H7 (cell line): ENCODE measurements around the gene PIGN. TPM values are rescaled to one million over a fixed set of nuclear protein-coding genes. Genes with fewer than 3 reads are reported as not detected.

Experiments used
- DNase-seq: peaks from one replicate; pipeline ENCODE4 v3.0.0; 2012
- H3K27me3 ChIP-seq: 2 replicates; pipeline ENCODE4 v1.6.0; 2011; ENCODE audit warnings: mild to moderate bottlenecking, low read length; ENCODE audit not compliant: control insufficient read depth, insufficient read depth
- H3K36me3 ChIP-seq: replicated peaks from 2 replicates; pipeline ENCODE4 v1.5.1; 2011; ENCODE audit warnings: low read length; ENCODE audit not compliant: control insufficient read depth, insufficient read depth
- H3K4me3 ChIP-seq: 2 replicates; pipeline ENCODE4 v1.5.1; 2011; ENCODE audit warnings: low read depth, mild to moderate bottlenecking, control low read depth, low read length, moderate library complexity; ENCODE audit not compliant: insufficient read depth
- total RNA-seq: library from RNA; depleted of rRNA; stranded (reverse); fragments of >200 nt; shearing (Covaris generic); gene quantifications from 2 replicates; pipeline ENCODE4 v1.2.3, GENCODE V29; 2014

Gene PIGN
- total RNA-seq, 1 experiment from 2014 or later = 16.2 TPM

DNA sequence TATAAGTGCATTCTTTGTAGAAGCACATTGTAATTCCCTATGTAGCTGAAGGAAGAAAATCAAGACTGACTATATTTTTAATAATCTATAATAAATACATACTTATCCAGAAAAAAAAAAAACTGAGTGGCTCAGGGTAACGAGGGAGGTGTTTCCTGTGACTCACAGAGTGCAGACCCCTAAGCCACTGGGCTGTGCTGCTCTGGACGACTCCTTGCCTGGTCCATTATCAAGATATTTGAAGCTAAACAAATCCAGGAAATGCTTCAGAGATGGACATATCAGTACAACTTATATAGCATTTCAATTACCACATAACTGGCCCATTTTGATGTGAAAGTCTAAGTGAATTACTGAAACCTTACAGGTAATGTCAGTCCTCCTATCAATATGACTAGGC lies 80.6 kb downstream of the PIGN start:
- H3K36me3 ChIP-seq = no peaks in the 10 kb centered on the region; the same call in 1 of the 2 replicates
- H3K4me3 ChIP-seq = no peak overlapping the region
- DNase-seq = no peak
- no peaks in the 10 kb centered on the region for H3K27me3 ChIP-seq

DNA sequence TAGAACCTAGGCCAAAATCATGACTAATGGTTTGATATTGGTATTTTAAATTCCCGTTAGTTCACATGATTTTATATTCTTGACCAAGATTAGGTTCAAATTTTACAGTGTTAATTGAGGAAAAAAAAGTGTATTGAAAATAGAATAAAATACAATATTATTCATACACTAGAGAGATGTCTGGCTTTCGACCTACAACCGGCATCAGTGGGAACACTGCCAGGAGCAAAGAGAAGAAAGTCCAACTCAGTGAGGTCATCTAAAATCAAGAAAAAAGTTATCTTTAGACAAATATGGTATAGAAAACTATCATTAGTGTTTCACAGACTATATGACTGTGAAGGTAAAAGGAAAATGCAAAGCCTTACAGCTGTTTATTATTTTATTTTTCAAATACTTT lies 81.5 kb downstream of the PIGN start:
- DNase-seq = no peak

GRCh38 chr18:62102221-62102620 lies 84.6 kb downstream of the PIGN start:
- H3K27me3 ChIP-seq = no peaks in the 10 kb centered on the region
- no peak for DNase-seq
- H3K36me3 ChIP-seq = no peaks in the 10 kb centered on the region; the same call in 1 of the 2 replicates
- H3K4me3 ChIP-seq = no peak overlapping the region

More for the DNA sequence above, 81.5 kb downstream of the PIGN start:
- Histone ChIP-seq H3K4me3 (no peak overlapping the region), H3K27me3 (no peaks in the 10 kb centered on the region), H3K36me3 (no peaks in the 10 kb centered on the region; the same call in 1 of the 2 replicates)

DNA sequence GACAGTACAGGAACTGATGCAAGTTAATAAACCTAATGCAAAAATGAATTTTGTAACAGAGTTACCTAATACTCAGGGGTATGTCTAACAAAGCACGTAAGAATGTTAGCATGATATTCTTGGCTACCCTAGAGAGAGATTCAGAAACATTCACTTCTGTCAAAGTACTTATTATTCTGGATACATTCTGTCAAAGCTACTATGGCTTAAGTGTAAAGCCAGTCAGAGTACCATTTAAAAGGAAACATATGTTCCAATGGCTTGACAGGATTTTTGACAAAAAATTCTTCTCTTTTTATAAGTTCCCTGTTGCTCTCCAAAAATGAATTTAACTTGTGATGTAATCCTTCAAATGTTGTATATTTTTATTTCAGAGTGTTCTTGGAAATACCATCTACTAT lies 85.5 kb downstream of the PIGN start:
- H3K4me3 ChIP-seq = no peak overlapping the region
- no peak for DNase-seq
- no peaks in the 10 kb centered on the region for H3K27me3 ChIP-seq
- H3K36me3 ChIP-seq = no peaks in the 10 kb centered on the region; the same call in 1 of the 2 replicates

GRCh38 chr18:62098960-62099359 lies 87.9 kb downstream of the PIGN start:
- Histone ChIP-seq H3K4me3 (no peak overlapping the region), H3K27me3 (no peaks in the 10 kb centered on the region), H3K36me3 (no peaks in the 10 kb centered on the region; the same call in 1 of the 2 replicates)
- no peak for DNase-seq

- no peak for DNase-seq
- Histone ChIP-seq H3K36me3 (no peaks in the 10 kb centered on the region; the same call in 1 of the 2 replicates), H3K27me3 (no peaks in the 10 kb centered on the region), H3K4me3 (no peak overlapping the region)
These were observed 89.2 kb downstream of the PIGN start for GRCh38 chr18:62097698-62098097.

- no peak for DNase-seq
- Histone ChIP-seq H3K4me3 (no peak overlapping the region), H3K36me3 (no peaks in the 10 kb centered on the region), H3K27me3 (no peaks in the 10 kb centered on the region)
These were observed 95.3 kb downstream of the PIGN start for GRCh38 chr18:62091487-62092120.

DNA sequence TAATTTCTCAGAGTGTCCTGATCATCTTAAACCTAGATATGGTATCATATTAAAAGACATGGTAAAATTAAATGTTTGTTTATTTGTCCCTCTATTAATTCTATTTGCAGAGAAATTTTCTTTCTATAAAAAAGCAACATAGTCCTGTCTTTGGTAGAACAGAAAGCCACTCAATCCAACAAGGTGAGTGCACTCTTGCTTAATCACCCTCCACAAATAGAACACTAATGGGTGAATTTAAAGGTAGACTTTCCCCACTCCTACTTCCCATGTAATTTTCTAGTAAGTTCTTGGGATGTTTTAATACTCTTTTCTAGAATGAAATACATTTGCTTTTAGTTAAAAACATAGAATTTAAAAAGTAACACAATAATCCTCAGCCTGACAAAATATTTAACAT lies 97.7 kb downstream of the PIGN start:
- H3K4me3 ChIP-seq = no peak overlapping the region
- H3K27me3 ChIP-seq = no peaks in the 10 kb centered on the region
- no peak for DNase-seq
- no peaks in the 10 kb centered on the region for H3K36me3 ChIP-seq

GRCh38 chr18:62088156-62088555 lies 98.7 kb downstream of the PIGN start:
- no peak for DNase-seq
- Histone ChIP-seq H3K27me3 (no peaks in the 10 kb centered on the region), H3K4me3 (no peak overlapping the region), H3K36me3 (no peaks in the 10 kb centered on the region)

- Histone ChIP-seq H3K4me3 (no peak overlapping the region), H3K27me3 (no peaks in the 10 kb centered on the region), H3K36me3 (no peaks in the 10 kb centered on the region)
- no peak for DNase-seq
These were observed 101.1 kb downstream of the PIGN start for GRCh38 chr18:62085756-62086155.

- Histone ChIP-seq H3K36me3 (no peaks in the 10 kb centered on the region), H3K4me3 (no peak overlapping the region), H3K27me3 (no peaks in the 10 kb centered on the region)
- DNase-seq = no peak
These were observed 105.0 kb downstream of the PIGN start for GRCh38 chr18:62081761-62082294.

GRCh38 chr18:62081248-62081647 lies 105.6 kb downstream of the PIGN start:
- no peak overlapping the region for H3K4me3 ChIP-seq
- DNase-seq = no peak
- no peaks in the 10 kb centered on the region for H3K36me3 ChIP-seq
- no peaks in the 10 kb centered on the region for H3K27me3 ChIP-seq

DNA sequence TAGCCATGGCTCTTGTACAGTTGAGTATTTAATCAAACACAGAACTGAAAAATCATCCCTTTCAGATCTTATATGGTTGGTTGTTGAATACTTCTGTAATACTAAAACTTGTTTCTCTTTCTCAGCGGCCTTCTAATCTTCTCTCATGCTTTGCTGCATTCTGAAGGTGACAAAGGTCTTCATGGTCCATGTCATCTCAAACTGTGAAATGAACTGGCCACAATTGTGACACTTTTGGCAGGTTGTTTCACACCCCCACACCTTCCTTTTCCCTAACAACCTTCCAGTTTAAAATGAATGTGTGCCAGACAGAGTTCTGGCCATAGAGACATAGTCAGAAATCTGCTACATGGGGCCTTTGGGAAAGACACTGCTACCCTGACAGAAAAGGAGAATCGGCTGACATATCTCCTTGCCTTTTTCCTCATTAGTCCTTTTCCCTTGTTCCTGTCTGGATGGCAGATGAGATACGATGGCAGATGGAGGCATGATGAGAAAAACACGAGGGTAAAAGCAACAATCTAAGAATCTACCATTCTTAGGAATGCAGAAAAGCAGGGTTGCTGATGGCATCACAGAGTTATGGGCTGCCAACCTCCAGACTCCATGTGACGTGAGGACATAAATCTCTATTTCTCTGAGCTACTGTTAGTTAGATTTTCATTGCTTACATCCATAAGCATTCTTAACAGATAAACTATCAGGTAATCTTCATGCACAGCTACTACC lies 106.5 kb downstream of the PIGN start:
- Histone ChIP-seq H3K27me3 (no peaks in the 10 kb centered on the region), H3K4me3 (no peak overlapping the region), H3K36me3 (no peaks in the 10 kb centered on the region)
- DNase-seq = no peak

DNA sequence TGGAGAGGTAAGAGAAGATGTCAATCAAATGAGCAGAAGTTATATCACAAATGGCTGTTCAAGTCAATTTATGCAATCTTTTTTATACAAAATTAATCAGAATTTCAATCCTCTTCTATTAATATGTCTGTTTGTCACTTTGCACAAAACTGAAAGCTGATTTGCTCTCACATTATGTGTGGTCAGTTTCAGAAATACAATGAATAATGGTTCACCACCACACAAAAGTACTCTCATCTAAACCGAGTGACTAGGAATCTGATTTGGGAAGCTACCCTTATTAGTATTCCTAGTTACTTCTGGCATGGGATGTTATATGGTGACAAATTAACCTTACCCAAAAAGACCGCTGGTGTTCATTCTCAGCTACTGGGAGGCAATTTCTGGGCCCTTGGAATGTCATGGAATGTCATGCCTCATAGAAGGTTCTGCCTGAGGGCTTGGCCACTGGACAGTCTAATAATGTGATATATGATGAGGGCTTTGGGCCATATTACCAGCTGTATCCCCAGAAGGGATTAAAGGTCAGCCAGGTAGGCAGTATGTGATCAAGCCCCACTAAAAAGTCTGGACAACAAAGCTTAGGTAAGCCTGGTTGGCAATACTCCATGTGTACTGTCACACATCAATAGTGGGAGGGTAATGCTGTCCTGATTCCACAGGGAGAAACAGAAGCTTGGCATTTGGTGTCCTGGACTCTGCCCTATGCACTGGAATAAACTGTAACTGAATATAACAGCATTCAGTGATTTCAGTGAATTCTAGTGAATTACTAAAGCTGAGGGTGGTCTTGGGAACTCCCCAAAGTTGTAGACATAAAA lies 113.2 kb downstream of the PIGN start:
- Histone ChIP-seq H3K36me3 (no peaks in the 10 kb centered on the region), H3K4me3 (no peak overlapping the region), H3K27me3 (no peaks in the 10 kb centered on the region)
- DNase-seq = no peak
